Raji (cell line): ENCODE data around the gene DAP3.
A peak's percentile ranks its signal among the peaks of the same experiment; 100 is the strongest.

Source experiments
- POLR2A ChIP-seq: IDR thresholded peaks from 2 replicates; pipeline ENCODE4 v1.6.1; 2011; ENCODE audit warnings: low read depth, low read length, control low read depth; ENCODE audit not compliant: insufficient read depth

Gene DAP3

GRCh38 chr1:155673003-155673402, 15.9 kb upstream of the DAP3 start:
- TF ChIP-seq POLR2A, result no peak

DNA sequence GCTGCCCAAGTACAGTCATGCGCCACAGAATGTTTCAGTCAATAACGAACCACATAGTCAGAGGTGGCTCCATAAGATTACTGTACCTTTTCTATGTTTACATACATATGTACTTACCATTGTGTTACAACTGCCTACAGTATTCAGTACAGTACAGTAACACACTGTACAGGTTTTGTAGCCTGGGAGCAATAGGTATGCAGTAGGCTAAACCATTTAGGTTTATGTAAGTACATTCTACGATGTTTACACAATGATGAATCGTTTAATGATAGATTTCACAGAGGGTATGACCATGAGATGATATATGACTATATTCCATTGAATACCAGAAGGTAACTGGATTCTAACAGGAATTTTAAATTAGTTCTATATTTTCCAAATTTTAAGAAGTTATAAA, 10.9 kb upstream of the DAP3 start:
- TF ChIP-seq POLR2A, result no peak

DNA sequence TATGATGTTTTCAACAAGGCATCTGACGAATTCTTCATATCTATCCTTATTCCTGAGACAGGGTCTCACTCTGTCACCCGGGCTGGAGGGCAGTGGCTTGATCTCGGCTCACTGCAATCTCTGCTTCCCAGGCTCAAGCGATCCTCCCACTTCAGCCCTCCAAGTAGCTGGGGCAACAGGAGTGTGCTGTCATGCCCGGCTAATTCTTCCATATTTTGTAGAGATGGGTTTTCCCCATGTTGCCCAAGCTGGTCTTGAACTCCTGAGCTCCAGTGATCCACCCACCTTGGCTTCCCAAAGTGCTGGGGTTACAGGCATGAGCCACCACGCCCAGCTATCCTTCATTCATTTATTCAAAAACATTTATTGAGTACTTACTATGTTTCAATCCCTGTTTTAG, 8.4 kb upstream of the DAP3 start:
- no peak for TF ChIP-seq POLR2A

DNA sequence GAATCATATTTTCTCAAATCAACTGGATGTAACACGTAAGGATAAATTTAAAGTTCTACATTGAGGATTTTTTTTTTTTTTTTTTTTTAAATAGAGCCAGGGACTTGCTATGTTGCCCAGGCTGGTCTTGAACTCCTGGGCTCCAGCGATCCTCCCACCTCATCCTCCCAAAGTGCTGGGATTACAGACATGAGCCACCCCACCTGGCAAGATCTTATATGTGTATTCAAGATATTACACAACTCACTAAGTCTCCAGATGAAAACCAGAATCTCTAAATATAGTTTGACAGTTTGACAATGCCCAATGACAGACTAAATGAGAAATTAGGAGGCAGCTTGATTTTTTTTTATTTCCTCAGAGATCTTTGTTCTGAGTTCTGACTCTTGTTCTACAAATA, 7.1 kb upstream of the DAP3 start:
- TF ChIP-seq POLR2A, result no peak

- peak; percentile 67 for TF ChIP-seq POLR2A
Measured at GRCh38 chr1:155688324-155689080, 389 bp upstream of the DAP3 start, which contains the start of gene YY1AP1. TSS of gene YY1AP1 (minus strand) at chr1:155688774. CDS start at chr1:155680436, 8,338 bp downstream.

GRCh38 chr1:155691992-155692528, 3.2 kb downstream of the DAP3 start:
- TF ChIP-seq POLR2A, result no peak

DNA sequence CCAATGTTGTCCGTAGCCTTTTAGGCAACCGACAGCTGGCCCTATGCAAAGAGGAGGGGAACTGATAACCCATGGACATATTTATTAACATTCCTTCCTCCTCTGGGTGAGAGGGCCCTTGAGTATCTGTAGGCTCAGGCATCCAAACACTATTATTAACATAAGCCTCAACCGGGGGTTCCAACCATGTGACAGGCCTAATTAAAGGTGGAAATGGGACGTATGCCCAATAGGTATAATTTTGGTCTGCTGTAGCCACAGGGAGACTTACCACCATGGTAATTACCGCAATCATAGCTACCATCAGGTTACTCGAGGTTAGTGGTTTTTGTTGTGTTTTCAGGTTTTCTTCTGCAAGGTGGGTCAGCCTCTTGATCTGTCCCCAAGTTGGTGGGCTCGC, 5.3 kb downstream of the DAP3 start:
- no peak for TF ChIP-seq POLR2A

DNA sequence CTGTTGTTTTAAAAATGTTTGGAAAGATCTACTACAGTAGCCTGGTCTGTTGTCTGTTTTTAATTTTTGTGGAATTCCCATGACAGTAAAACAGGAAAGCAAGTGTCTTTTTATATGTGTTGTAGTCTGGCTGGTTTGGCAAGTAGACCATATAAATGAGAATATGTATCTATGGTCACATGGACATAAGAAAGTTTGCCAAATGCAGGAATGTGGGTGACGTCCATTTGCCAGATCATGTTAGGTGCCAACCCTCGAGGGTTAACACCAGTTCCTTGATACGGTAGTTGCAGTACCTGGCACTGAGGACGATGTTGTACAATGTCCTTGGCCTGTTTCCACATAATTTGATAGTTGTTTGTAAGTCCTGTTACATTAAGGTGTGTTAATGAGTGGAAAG, 6.2 kb downstream of the DAP3 start:
- TF ChIP-seq POLR2A, result no peak

- TF ChIP-seq POLR2A, result no peak
Measured at GRCh38 chr1:155695608-155696007, 6.7 kb downstream of the DAP3 start.

GRCh38 chr1:155696524-155696923, 7.6 kb downstream of the DAP3 start:
- TF ChIP-seq POLR2A, result no peak

DNA sequence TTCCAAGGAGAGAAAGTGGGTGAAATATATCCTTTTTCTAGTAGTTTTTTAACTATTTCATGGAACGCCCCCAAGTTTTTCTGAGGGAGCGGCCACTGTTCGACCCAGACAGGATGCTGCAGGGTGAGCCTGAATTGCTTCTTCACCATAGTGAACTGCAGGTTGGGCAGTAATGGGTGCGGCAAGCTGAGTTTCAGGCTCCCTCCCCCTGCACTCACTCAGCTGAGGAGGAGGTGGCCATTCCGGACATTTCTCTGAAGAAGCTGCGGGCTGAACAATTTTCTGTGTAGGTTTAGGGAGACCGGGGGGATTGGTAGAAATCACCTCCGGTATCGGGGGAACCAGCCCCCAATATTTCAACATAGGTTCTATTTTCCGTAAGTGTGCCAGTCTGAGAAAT, 8.2 kb downstream of the DAP3 start:
- no peak for TF ChIP-seq POLR2A

DNA sequence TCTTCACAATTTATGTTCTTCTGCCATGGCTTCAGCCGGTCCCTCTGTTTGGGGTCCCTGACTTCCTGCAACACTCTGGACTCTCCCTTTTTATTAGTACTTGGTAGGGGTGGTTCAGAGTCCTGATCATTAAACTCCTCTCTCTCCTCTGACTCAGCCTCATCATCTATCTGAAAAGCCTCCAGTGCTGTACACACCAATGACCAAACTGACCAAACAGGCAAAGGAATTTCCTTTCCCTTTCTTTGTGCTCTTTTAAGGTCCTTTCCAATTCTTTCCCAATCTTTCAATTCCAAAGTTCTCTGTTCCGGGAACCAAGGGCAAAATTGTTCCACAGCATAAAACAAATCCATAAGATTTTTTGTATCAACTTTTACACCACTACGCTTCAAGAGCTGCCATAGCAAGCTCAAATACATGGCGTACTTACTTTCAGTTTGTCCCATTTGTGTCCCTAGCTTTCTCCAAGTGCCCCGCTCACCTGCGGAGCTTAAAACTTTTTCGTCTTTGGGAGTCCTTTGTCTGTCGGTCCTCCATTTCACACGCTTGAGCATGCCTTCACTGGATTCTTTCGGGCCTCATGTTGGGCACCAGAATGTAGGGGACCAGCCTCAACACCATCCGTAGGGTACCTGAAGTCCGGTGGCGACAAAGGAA, 9.6 kb downstream of the DAP3 start:
- TF ChIP-seq POLR2A, result no peak

- TF ChIP-seq POLR2A, result no peak
Measured at GRCh38 chr1:155703216-155703615, 14.3 kb downstream of the DAP3 start.

- no peak for TF ChIP-seq POLR2A
Measured at GRCh38 chr1:155706139-155706538, 17.2 kb downstream of the DAP3 start.

DNA sequence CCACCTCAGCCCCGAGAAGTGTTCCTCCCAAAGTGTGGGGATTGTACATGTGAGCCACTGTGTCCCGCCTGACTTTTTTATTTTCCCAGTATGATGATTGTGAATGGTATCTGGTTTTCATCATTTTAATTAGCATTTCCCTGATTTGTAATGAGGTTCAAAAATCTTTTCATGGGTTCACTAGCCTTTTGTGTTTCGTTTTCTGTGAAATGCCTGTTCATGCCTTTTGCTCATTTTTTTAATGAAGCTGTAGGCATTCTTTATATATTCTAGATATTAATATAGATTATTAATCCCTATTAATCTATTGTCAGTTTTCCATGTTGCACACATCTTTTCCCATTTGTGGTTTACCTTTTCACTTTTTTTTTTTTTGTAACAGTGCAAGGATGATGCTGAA, 20.5 kb downstream of the DAP3 start:
- no peak for TF ChIP-seq POLR2A

- TF ChIP-seq POLR2A, result no peak
Measured at GRCh38 chr1:155713075-155713474, 24.2 kb downstream of the DAP3 start.
